ENCODE results near the gene IPO4. TPM values are rescaled to one million over a fixed set of nuclear protein-coding genes. Genes with fewer than 3 reads are reported as not detected.
"Not testable (repeated sequence)": the region's sequence is repeated elsewhere in the genome, so short reads cannot be mapped to it uniquely, and the experiment has no call there.

The IPO4 gene
- total and polyA plus RNA-seq, 2 of the 4 experiments (the other 2 are of a cell fraction) = 37.6 to 39.4 TPM

- H3K79me1 ChIP-seq (ENCODE audit: low read depth in 1 of 2, low read length in 2 of 2) = peaks cover 10 to 30% of the 10 kb centered on the region in 2 experiments
- BruUV-seq (replicated peaks); H3K4ac ChIP-seq (ENCODE audit: low read depth, low read length); H2BK20ac ChIP-seq (ENCODE audit: low read depth, low read length); H2BK120ac ChIP-seq (ENCODE audit: low read depth, low read length); intact Hi-C loops (cut with micrococcal nuclease); H4K91ac ChIP-seq (ENCODE audit: insufficient read depth, low read depth, low read length); POLR2A ChIA-PET (ENCODE audit: unreplicated experiment); H3K23ac ChIP-seq (ENCODE audit: low read depth, low read length); H3K27ac ChIP-seq (ENCODE audit: insufficient read depth, low read length); CTCF ChIA-PET; H3K4me3 ChIP-seq (ENCODE audit: insufficient read depth, low read depth, low read length); H3K4me1 ChIP-seq (ENCODE audit: control insufficient read depth, insufficient read depth, low read length); H2BK5ac ChIP-seq (ENCODE audit: low read depth, low read length, poor library complexity, severe bottlenecking); dilution Hi-C loops (cut with HindIII; ENCODE audit: low sequenced_read_pairs, unreplicated experiment); H4K5ac ChIP-seq (ENCODE audit: low read depth, low read length); H2AFZ ChIP-seq (replicated peaks; ENCODE audit: low read length, poor library complexity); H3K18ac ChIP-seq (ENCODE audit: low read depth, low read length); DNase-seq; ATAC-seq (ENCODE audit: low read depth); H4K20me1 ChIP-seq (ENCODE audit: insufficient read depth, low read length); H3K4me2 ChIP-seq (ENCODE audit: low read depth, low read length); H3K9me3 ChIP-seq (ENCODE audit: control insufficient read depth, insufficient read depth, low read length); in situ Hi-C loops (cut with MboI; ENCODE audit: low sequenced_read_pairs); H2BK15ac ChIP-seq (ENCODE audit: low read depth, low read length); H2AK9ac ChIP-seq (replicated peaks; ENCODE audit: low read depth, low read length, poor library complexity); H3K27me3 ChIP-seq (ENCODE audit: control insufficient read depth, insufficient read depth, low read length); H3K9ac ChIP-seq (ENCODE audit: low read depth, low read length); H2AK5ac ChIP-seq (ENCODE audit: low read depth, low read length); H3K56ac ChIP-seq (ENCODE audit: extremely low read depth, insufficient read depth, low read length); H4K8ac ChIP-seq (ENCODE audit: low read depth in 2 of 2, low read length in 2 of 2); H3K14ac ChIP-seq (replicated peaks; ENCODE audit: low read depth, low read length); H3K9me1 ChIP-seq (ENCODE audit: insufficient read depth, low read length): not testable (repeated sequence)
- H3K36me3 ChIP-seq (ENCODE audit: control insufficient read depth, insufficient read depth, low read length) = peaks cover 32% of the 10 kb centered on the region
- WGBS, 2 experiments (ENCODE audit: extremely low coverage in 2 of 2, insufficient read length in 1 of 2) = 100% methylated on average over 4 of the region's 8 CpGs; no CpG with 5 or more reads in 1 of the 2 experiments
Observed at GRCh38 chr14:24202538-24202937, 13.9 kb upstream of the IPO4 start.
